WTC11 (cell line): Measurements from ENCODE around the gene MEIS2. TPM values are rescaled to one million over a fixed set of nuclear protein-coding genes. Genes with fewer than 3 reads are reported as not detected.

Experiments used
- ATAC-seq: fragments of 200-7000 bp; cut with Tn5 transposase; 2 replicates; pipeline ENCODE4 v1.10.0; 2021; ENCODE audit warnings: mild to moderate bottlenecking, moderate library complexity
- CTCF ChIA-PET: fragments of 300-600 bp; sonication (Branson Sonifier 250); formaldehyde crosslinking; loops from one replicate; lab custom pipeline; 2021; ENCODE audit warnings: antibody characterized with exemption; lab: Charles Lee
- POLR2A ChIA-PET: fragments of 350-600 bp; sonication (Branson Sonifier 250); formaldehyde crosslinking; loops from one replicate; lab custom pipeline; 2021; ENCODE audit warnings: antibody characterized with exemption; lab: Charles Lee
- DNase-seq: peaks from one replicate; pipeline ENCODE4 v3.0.0; 2021; ENCODE audit warnings: low spot score
- H3K27ac Mint-ChIP-seq: 2 replicates; pipeline ENCODE4 v1.8.0; 2021; ENCODE audit warnings: mixed read lengths
- H3K27me3 Mint-ChIP-seq: 2 replicates; pipeline ENCODE4 v1.8.0; 2021; ENCODE audit warnings: low read depth, mild to moderate bottlenecking, moderate library complexity, mixed read lengths
- H3K36me3 Mint-ChIP-seq: 2 replicates; pipeline ENCODE4 v1.8.0; 2021; ENCODE audit warnings: mixed read lengths
- H3K4me1 Mint-ChIP-seq: 2 replicates; pipeline ENCODE4 v1.8.0; 2022; ENCODE audit warnings: mixed read lengths
- H3K4me3 Mint-ChIP-seq: 2 replicates; pipeline ENCODE4 v1.8.0; 2021; ENCODE audit warnings: mild to moderate bottlenecking, moderate library complexity, mixed read lengths
- H3K9me3 Mint-ChIP-seq: 2 replicates; pipeline ENCODE4 v1.8.0; 2021; ENCODE audit warnings: mixed read lengths
- ATF3 ChIP-seq: sonication (generic); formaldehyde crosslinking; conservative IDR thresholded peaks from 2 replicates; pipeline ENCODE4 v1.8.1; 2022; ENCODE audit warnings: mild to moderate bottlenecking, missing genetic modification reagents
- CREM ChIP-seq: sonication (generic); formaldehyde crosslinking; IDR thresholded peaks from 2 replicates; pipeline ENCODE4 v1.8.1; 2022; ENCODE audit warnings: mild to moderate bottlenecking, missing genetic modification reagents, moderate library complexity
- ELF4 ChIP-seq: sonication (generic); formaldehyde crosslinking; IDR thresholded peaks from 2 replicates; pipeline ENCODE4 v1.8.1; 2022; ENCODE audit warnings: low read depth, mild to moderate bottlenecking, moderate library complexity, missing genetic modification reagents
- ESRRA ChIP-seq: sonication (generic); formaldehyde crosslinking; IDR thresholded peaks from 2 replicates; pipeline ENCODE4 v1.8.1; 2022; ENCODE audit warnings: mild to moderate bottlenecking, missing genetic modification reagents, borderline replicate concordance
- GABPB1 ChIP-seq: sonication (generic); formaldehyde crosslinking; IDR thresholded peaks from 2 replicates; pipeline ENCODE4 v1.8.1; 2023; ENCODE audit warnings: mild to moderate bottlenecking, missing genetic modification reagents
- MAX ChIP-seq: sonication (generic); formaldehyde crosslinking; IDR thresholded peaks from 2 replicates; pipeline ENCODE4 v1.8.0; 2022; ENCODE audit warnings: mild to moderate bottlenecking, missing genetic modification reagents
- MLX ChIP-seq: sonication (generic); formaldehyde crosslinking; IDR thresholded peaks from 2 replicates; pipeline ENCODE4 v1.8.1; 2023; ENCODE audit warnings: mild to moderate bottlenecking, missing genetic modification reagents, moderate library complexity
- NR1H2 ChIP-seq: sonication (generic); formaldehyde crosslinking; IDR thresholded peaks from 2 replicates; pipeline ENCODE4 v1.9.0; 2021; ENCODE audit warnings: mild to moderate bottlenecking, moderate library complexity, missing genetic modification reagents
- SOX15 ChIP-seq: fragments of 250-450 bp; sonication (Bioruptor Pico); IDR thresholded peaks from 2 replicates; pipeline ENCODE4 v1.9.0; 2021; ENCODE audit warnings: mild to moderate bottlenecking
- ZBTB43 ChIP-seq: sonication (generic); formaldehyde crosslinking; IDR thresholded peaks from 2 replicates; pipeline ENCODE4 v1.8.1; 2023; ENCODE audit warnings: mild to moderate bottlenecking, missing genetic modification reagents
- ZMAT4 ChIP-seq: fragments of 250-450 bp; sonication (Bioruptor Pico); IDR thresholded peaks from 2 replicates; pipeline ENCODE4 v1.9.0; 2021; ENCODE audit warnings: mild to moderate bottlenecking
- ZNF121 ChIP-seq: sonication (generic); formaldehyde crosslinking; IDR thresholded peaks from 2 replicates; pipeline ENCODE4 v1.8.0; 2023; ENCODE audit warnings: missing genetic modification reagents
- ZNF138 ChIP-seq: sonication (generic); formaldehyde crosslinking; conservative IDR thresholded peaks from 2 replicates; pipeline ENCODE4 v1.8.1; 2022; ENCODE audit warnings: mild to moderate bottlenecking, moderate library complexity, missing genetic modification reagents
- ZNF263 ChIP-seq: sonication (generic); formaldehyde crosslinking; IDR thresholded peaks from 2 replicates; pipeline ENCODE4 v1.8.1; 2022; ENCODE audit warnings: low read depth, mild to moderate bottlenecking, moderate library complexity, missing genetic modification reagents
- ZNF423 ChIP-seq: fragments of 250-450 bp; sonication (Bioruptor Pico); IDR thresholded peaks from 2 replicates; pipeline ENCODE4 v2.1.2; 2022; ENCODE audit warnings: mild to moderate bottlenecking, moderate library complexity
- ZNF532 ChIP-seq: fragments of 250-450 bp; sonication (Bioruptor Pico); IDR thresholded peaks from 2 replicates; pipeline ENCODE4 v1.9.0; 2021; ENCODE audit warnings: mild to moderate bottlenecking, borderline replicate concordance
- ZSCAN18 ChIP-seq: fragments of 250-450 bp; sonication (Bioruptor Pico); IDR thresholded peaks from 2 replicates; pipeline ENCODE4 v2.1.2; 2022; ENCODE audit warnings: mild to moderate bottlenecking, moderate library complexity
- total RNA-seq: library from RNA; stranded (reverse); gene quantifications from 3 replicates; pipeline ENCODE4 v1.2.3, GENCODE V29; 2021

MEIS2 gene
- total RNA-seq, 1 experiment from 2014 or later, result 0.57 TPM

GRCh38 chr15:37015451-37015850 is 84.9 kb downstream of the MEIS2 start (continued):
- TF ChIP-seq GABPB1 (CRISPR knock-in tag) (no peak), ZNF138 (no peak), ZNF263 (CRISPR knock-in tag) (no peak), CREM (no peak), ZSCAN18 (CRISPR knock-in tag) (no peak), ATF3 (CRISPR knock-in tag) (no peak)

- Mint-ChIP-seq H3K9me3 (no peaks in the 10 kb centered on the region), H3K36me3 (no peaks in the 10 kb centered on the region), H3K4me3 (no peak overlapping the region), H3K27ac (no peak overlapping the region)
- no peak for ATAC-seq
- POLR2A ChIA-PET, result no interaction called here
- TF ChIP-seq ZBTB43 (CRISPR knock-in tag) (no peak), MAX (CRISPR knock-in tag) (no peak), SOX15 (CRISPR knock-in tag) (no peak), NR1H2 (no peak), ZNF423 (no peak), ELF4 (CRISPR knock-in tag) (no peak), ZMAT4 (CRISPR knock-in tag) (no peak), ZNF532 (CRISPR knock-in tag) (no peak), MLX (CRISPR knock-in tag) (no peak), ESRRA (CRISPR knock-in tag) (no peak), ZNF121 (CRISPR knock-in tag) (no peak)
- TF ChIP-seq, all 79 proteins: peak for 0
- peaks cover 26% of the 10 kb centered on the region for H3K4me1 Mint-ChIP-seq
- CTCF ChIA-PET, result no interaction called here
- DNase-seq, result no peak
- no peaks in the 10 kb centered on the region; the same call in 1 of the 2 replicates for H3K27me3 Mint-ChIP-seq
Observed at GRCh38 chr15:37015035-37015434, 85.3 kb downstream of the MEIS2 start.
